Measurements from ENCODE around the gene FREY1. TPM values are rescaled to one million over a fixed set of nuclear protein-coding genes. Genes with fewer than 3 reads are reported as not detected.

Gene FREY1
- polyA plus RNA-seq, 4 donors, result 0.18 to 0.19 TPM; not detected in 2

DNA sequence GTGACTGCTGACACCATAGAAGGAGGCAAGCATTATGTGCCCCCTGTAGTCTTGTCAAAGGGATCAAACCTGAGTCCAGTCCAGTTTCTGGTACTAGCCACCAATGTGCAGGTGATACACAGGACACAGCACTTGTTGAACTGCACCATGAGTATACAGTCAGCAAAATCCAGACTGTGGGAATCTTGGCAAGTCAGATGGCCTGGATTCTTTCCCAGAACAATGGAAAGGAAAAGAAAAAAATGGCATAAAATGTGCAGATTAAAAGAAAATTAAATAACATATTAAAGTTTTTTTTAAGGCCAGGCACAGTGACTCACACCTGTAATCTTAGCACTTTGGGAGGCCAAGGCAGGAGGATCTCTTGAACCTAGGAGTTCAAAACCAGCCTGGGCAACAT lies 43.0 kb downstream of the FREY1 start:
- Histone ChIP-seq H3K27ac (ENCODE audit: low read depth in 1 of 3, low read length in 2 of 3) (no peak overlapping the region), H3K36me3 (ENCODE audit: control insufficient read depth in 3 of 3, insufficient read depth in 2 of 3, low read depth in 1 of 3, low read length in 3 of 3) (peaks cover 4 to 79% (median 27%) of the 10 kb centered on the region in 3 donors), H3K4me3 (ENCODE audit: low read depth in 1 of 3, low read length in 3 of 3) (no peak overlapping the region), H3K9me3 (ENCODE audit: control insufficient read depth in 2 of 2, insufficient read depth in 1 of 2, low read depth in 1 of 2, low read length in 1 of 2) (no peaks in the 10 kb centered on the region), H3K27me3 (ENCODE audit: control insufficient read depth in 3 of 3, insufficient read depth in 3 of 3, low read length in 3 of 3) (no peaks in the 10 kb centered on the region), H3K4me1 (ENCODE audit: control insufficient read depth in 3 of 3, insufficient read depth in 2 of 3, low read depth in 1 of 3, low read length in 2 of 3) (peaks cover 0 to 4% (median 2%) of the 10 kb centered on the region in 3 donors)
- FAIRE-seq, result no peak
- no peak for DNase-seq

DNA sequence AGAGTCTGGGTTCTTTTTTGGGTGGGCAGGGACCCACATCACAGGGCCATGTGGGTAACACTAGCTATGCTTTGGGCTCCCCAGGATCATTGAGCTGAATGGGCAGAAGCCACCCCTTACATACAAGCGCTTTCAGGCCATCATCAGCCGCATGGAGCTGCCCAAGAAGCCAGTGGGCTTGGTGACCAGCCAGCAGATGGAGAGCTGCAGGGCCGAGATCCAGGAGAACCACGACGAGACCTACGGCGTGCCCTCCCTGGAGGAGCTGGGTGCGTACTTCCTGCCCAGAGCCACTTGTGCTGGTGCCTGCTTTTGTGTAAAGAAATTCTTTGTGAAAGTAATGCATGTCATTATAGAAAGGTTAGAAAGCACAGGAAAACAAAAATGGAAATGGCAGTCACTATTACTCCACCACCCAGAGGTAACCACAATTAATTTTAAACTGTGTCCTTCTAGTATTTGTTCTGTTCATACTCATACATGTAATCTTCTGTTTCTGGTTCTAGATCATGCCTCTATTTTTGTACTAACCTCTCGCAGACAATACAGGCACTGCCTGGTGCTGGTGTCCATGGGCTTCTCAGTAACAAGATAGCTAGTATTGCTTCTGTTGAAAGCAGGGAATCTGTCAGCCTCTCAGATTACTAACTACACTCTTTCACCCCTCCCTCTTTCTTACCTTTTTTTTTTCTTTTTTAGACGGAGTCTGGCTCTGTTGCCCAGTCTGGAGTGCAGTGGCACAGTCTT lies 46.1 kb downstream of the FREY1 start:
- peaks cover 4 to 75% (median 25%) of the 10 kb centered on the region in 3 donors for H3K36me3 ChIP-seq (ENCODE audit: control insufficient read depth in 3 of 3, insufficient read depth in 2 of 3, low read depth in 1 of 3, low read length in 3 of 3)
- H3K27ac ChIP-seq (ENCODE audit: low read depth in 1 of 3, low read length in 2 of 3), result peak overlapping the region in 1 of 3 donors; percentile 74
- H3K27me3 ChIP-seq (ENCODE audit: control insufficient read depth in 3 of 3, insufficient read depth in 3 of 3, low read length in 3 of 3), result no peaks in the 10 kb centered on the region
- peaks cover 0 to 9% (median 7%) of the 10 kb centered on the region in 3 donors for H3K4me1 ChIP-seq (ENCODE audit: control insufficient read depth in 3 of 3, insufficient read depth in 2 of 3, low read depth in 1 of 3, low read length in 2 of 3)
- 84 to 97% (median 88%) methylated on average over 10 of the region's 10 CpGs for WGBS, 3 donors
- no peak for FAIRE-seq
- H3K9me3 ChIP-seq (ENCODE audit: control insufficient read depth in 2 of 2, insufficient read depth in 1 of 2, low read depth in 1 of 2, low read length in 1 of 2), result no peaks in the 10 kb centered on the region
- DNase-seq, result no peak
- no peak overlapping the region for H3K4me3 ChIP-seq (ENCODE audit: low read depth in 1 of 3, low read length in 3 of 3)

GRCh38 chr11:45860348-45860747 lies 46.7 kb downstream of the FREY1 start:
- no peaks in the 10 kb centered on the region for H3K9me3 ChIP-seq (ENCODE audit: control insufficient read depth in 2 of 2, insufficient read depth in 1 of 2, low read depth in 1 of 2, low read length in 1 of 2)
- peaks cover 7 to 73% (median 23%) of the 10 kb centered on the region in 3 donors for H3K36me3 ChIP-seq (ENCODE audit: control insufficient read depth in 3 of 3, insufficient read depth in 2 of 3, low read depth in 1 of 3, low read length in 3 of 3)
- no peak overlapping the region for H3K4me3 ChIP-seq (ENCODE audit: low read depth in 1 of 3, low read length in 3 of 3)
- no peaks in the 10 kb centered on the region for H3K27me3 ChIP-seq (ENCODE audit: control insufficient read depth in 3 of 3, insufficient read depth in 3 of 3, low read length in 3 of 3)
- peaks cover 0 to 9% (median 7%) of the 10 kb centered on the region in 3 donors for H3K4me1 ChIP-seq (ENCODE audit: control insufficient read depth in 3 of 3, insufficient read depth in 2 of 3, low read depth in 1 of 3, low read length in 2 of 3)
- peak overlapping the region in 2 of 3 donors; percentile 24 to 74 for H3K27ac ChIP-seq (ENCODE audit: low read depth in 1 of 3, low read length in 2 of 3)
- no peak for FAIRE-seq
- DNase-seq, result no peak
- 90 to 92% (median 90%) methylated on average over 5 of the region's 5 CpGs for WGBS, 3 donors

DNA sequence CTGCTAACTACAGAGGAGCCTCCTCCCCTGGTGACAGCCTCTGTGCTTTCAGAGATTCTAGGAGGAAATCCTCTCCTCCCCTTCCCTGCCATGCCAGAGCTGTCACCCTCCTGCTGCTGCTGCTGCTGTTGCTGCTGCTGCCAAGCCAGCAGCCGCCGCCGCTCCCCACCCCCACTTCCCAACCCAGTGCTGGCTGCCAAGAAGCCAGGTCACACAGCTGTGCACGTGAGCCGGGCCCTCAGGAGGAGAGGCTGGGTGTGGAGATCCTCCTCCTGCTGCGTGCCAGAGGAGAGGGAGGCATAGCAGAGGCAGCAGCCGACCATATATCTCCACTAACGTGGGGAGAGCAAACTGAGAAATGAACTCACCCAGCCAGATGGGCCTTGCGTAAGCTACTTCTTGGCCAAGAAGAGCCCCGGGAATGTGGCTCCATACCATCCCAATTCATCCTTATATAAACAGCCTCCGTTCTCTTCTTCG lies 47.4 kb downstream of the FREY1 start:
- peak; percentile 52 to 89 for DNase-seq
- Histone ChIP-seq H3K27ac (ENCODE audit: low read depth in 1 of 3, low read length in 2 of 3) (peak overlapping the region; percentile 27 to 84 (median 74)), H3K27me3 (ENCODE audit: control insufficient read depth in 3 of 3, insufficient read depth in 3 of 3, low read length in 3 of 3) (no peaks in the 10 kb centered on the region), H3K4me1 (ENCODE audit: control insufficient read depth in 3 of 3, insufficient read depth in 2 of 3, low read depth in 1 of 3, low read length in 2 of 3) (peaks cover 0 to 9% (median 7%) of the 10 kb centered on the region in 3 donors), H3K4me3 (ENCODE audit: low read depth in 1 of 3, low read length in 3 of 3) (no peak overlapping the region), H3K36me3 (ENCODE audit: control insufficient read depth in 3 of 3, insufficient read depth in 2 of 3, low read depth in 1 of 3, low read length in 3 of 3) (peaks cover 7 to 74% (median 22%) of the 10 kb centered on the region in 3 donors), H3K9me3 (ENCODE audit: control insufficient read depth in 2 of 2, insufficient read depth in 1 of 2, low read depth in 1 of 2, low read length in 1 of 2) (no peaks in the 10 kb centered on the region)
- 16 to 35% (median 32%) methylated on average over 12 of the region's 12 CpGs for WGBS, 3 donors
- FAIRE-seq, result no peak

- Histone ChIP-seq H3K27me3 (ENCODE audit: control insufficient read depth in 3 of 3, insufficient read depth in 3 of 3, low read length in 3 of 3) (no peaks in the 10 kb centered on the region), H3K27ac (ENCODE audit: low read depth in 1 of 3, low read length in 2 of 3) (peak overlapping the region; percentile 5 to 84 (median 74)), H3K4me3 (ENCODE audit: low read depth in 1 of 3, low read length in 3 of 3) (no peak overlapping the region), H3K36me3 (ENCODE audit: control insufficient read depth in 3 of 3, insufficient read depth in 2 of 3, low read depth in 1 of 3, low read length in 3 of 3) (peaks cover 7 to 69% (median 22%) of the 10 kb centered on the region in 3 donors), H3K4me1 (ENCODE audit: control insufficient read depth in 3 of 3, insufficient read depth in 2 of 3, low read depth in 1 of 3, low read length in 2 of 3) (peaks cover 0 to 11% (median 7%) of the 10 kb centered on the region in 3 donors), H3K9me3 (ENCODE audit: control insufficient read depth in 2 of 2, insufficient read depth in 1 of 2, low read depth in 1 of 2, low read length in 1 of 2) (no peaks in the 10 kb centered on the region)
- DNase-seq, result no peak
- FAIRE-seq, result no peak
- WGBS, 3 donors, result 71 to 81% (median 74%) methylated on average over 5 of the region's 5 CpGs
Observed at GRCh38 chr11:45858751-45859398, 48.2 kb downstream of the FREY1 start.

DNA sequence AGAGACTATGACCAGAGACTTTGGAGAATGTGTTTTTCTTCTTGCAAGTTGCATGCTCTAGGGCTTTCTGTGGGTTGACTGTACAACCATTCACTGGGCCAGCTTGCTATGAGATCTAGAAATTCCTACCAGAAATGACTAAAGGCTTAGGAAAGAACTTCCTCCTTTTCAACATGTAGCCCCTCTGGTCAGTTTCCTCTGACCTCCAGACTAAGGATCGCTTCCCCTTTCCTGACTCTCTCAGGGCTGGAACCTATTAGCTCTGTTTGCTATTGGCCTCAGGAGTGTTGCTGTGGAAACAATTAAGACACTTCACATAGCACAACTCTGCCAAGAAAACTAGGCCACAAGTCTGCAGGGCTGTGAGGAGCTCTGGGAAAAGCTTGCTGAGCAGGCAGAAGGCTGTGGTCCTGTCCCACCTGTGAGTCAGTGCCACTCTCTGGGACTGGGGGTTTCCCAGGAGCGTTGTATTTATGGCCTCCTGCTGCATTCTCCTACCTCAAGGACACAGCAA lies 49.1 kb downstream of the FREY1 start:
- WGBS, 3 donors, result 35 to 48% (median 42%) methylated on average over 2 of the region's 2 CpGs
- FAIRE-seq (no peak), DNase-seq (peak in 1 of 2 donors; percentile 28)
- peaks cover 7 to 68% (median 17%) of the 10 kb centered on the region in 3 donors for H3K36me3 ChIP-seq (ENCODE audit: control insufficient read depth in 3 of 3, insufficient read depth in 2 of 3, low read depth in 1 of 3, low read length in 3 of 3)
- H3K4me1 ChIP-seq (ENCODE audit: control insufficient read depth in 3 of 3, insufficient read depth in 2 of 3, low read depth in 1 of 3, low read length in 2 of 3), result peaks cover 0 to 12% (median 7%) of the 10 kb centered on the region in 3 donors
- no peaks in the 10 kb centered on the region for H3K27me3 ChIP-seq (ENCODE audit: control insufficient read depth in 3 of 3, insufficient read depth in 3 of 3, low read length in 3 of 3)
- peak overlapping the region in 2 of 3 donors; percentile 74 to 84 for H3K27ac ChIP-seq (ENCODE audit: low read depth in 1 of 3, low read length in 2 of 3)
- H3K4me3 ChIP-seq (ENCODE audit: low read depth in 1 of 3, low read length in 3 of 3), result no peak overlapping the region
- H3K9me3 ChIP-seq (ENCODE audit: control insufficient read depth in 2 of 2, insufficient read depth in 1 of 2, low read depth in 1 of 2, low read length in 1 of 2), result no peaks in the 10 kb centered on the region

Other genes with a start within 250 kb of the FREY1 start
- 1 to 10 TPM in 2 of 4 donors, under 1 TPM in 1, not detected in 1; 0.27 to 2.2 (median 1.1) TPM for gene CHST1, start 241.6 kb downstream of the FREY1 start, polyA plus RNA-seq
- gene SLC35C1, start 102.1 kb downstream of the FREY1 start, polyA plus RNA-seq, result 10 to 100 TPM; 12.3 to 35.2 (median 23.4) TPM
- 10 to 100 TPM in 2 of 4 donors, 1 to 10 TPM in 2; 6.7 to 23.1 (median 10.1) TPM for gene CRY2, start 59.8 kb downstream of the FREY1 start, polyA plus RNA-seq
- gene MAPK8IP1, start 21.6 kb downstream of the FREY1 start, polyA plus RNA-seq, result 1 to 10 TPM; 1.3 to 6.1 (median 1.9) TPM
- 10 to 100 TPM; 22.1 to 74.0 (median 58.5) TPM for gene PEX16, start 10.6 kb upstream of the FREY1 start, polyA plus RNA-seq
- gene LARGE2, start 15.4 kb upstream of the FREY1 start, polyA plus RNA-seq, result 10 to 100 TPM in 1 of 4 donors, 1 to 10 TPM in 1, under 1 TPM in 2; 0.22 to 10.7 (median 1.9) TPM
- gene PHF21A, start 214.2 kb upstream of the FREY1 start, polyA plus RNA-seq, result 10 to 100 TPM in 2 of 4 donors, 1 to 10 TPM in 2; 4.9 to 22.6 (median 7.7) TPM